ENCODE measurements around the gene HHAT. TPM values are rescaled to one million over a fixed set of nuclear protein-coding genes. Genes with fewer than 3 reads are reported as not detected.

Gene HHAT
- total and polyA plus RNA-seq, 2 experiments from 2014 or later: 1.6 to 1.9 TPM

GRCh38 chr1:210523830-210524229 lies 195.1 kb downstream of the HHAT start:
- Histone ChIP-seq H3K79me2 (ENCODE audit: insufficient read depth) (no peaks in the 10 kb centered on the region), H3K4me1 (ENCODE audit: insufficient read depth) (no peaks in the 10 kb centered on the region), H3K9me3 (ENCODE audit: low read depth) (no peaks in the 10 kb centered on the region), H3K36me3 (ENCODE audit: low read depth) (no peaks in the 10 kb centered on the region), H3F3A (ENCODE audit: insufficient read depth) (no peaks in the 10 kb centered on the region), H3K4me2 (ENCODE audit: unreplicated experiment) (no peak overlapping the region), H3K27me3 (replicated peaks; ENCODE audit: insufficient read depth) (no peaks in the 10 kb centered on the region), H3K9ac (no peak overlapping the region), H3K27ac (no peak overlapping the region), H4K20me1 (ENCODE audit: insufficient read depth) (no peaks in the 10 kb centered on the region), H3K9me2 (ENCODE audit: insufficient read depth) (no peaks in the 10 kb centered on the region), H3K4me3 (no peak overlapping the region), H2AFZ (no peak overlapping the region)
- no peak for TF ChIP-seq EZH2 (IDR thresholded peaks at IDR 0.05; ENCODE audit: insufficient read depth, poor library complexity, severe bottlenecking)
- TF ChIP-seq EZH2phosphoT487 (IDR thresholded peaks at IDR 0.05; ENCODE audit: insufficient read depth, low read depth): no peak
- 24 to 25% methylated on average over 4 of the region's 4 CpGs for WGBS, 2 experiments (ENCODE audit: low coverage in 1 of 2, low lambda C conversion rate in 2 of 2, missing lambda C conversion rate in 2 of 2)
- in situ Hi-C loops (cut with MboI): no loop called here
- no peak for DNase-seq

GRCh38 chr1:210525716-210526454 lies 197.2 kb downstream of the HHAT start:
- H3K4me2 ChIP-seq (ENCODE audit: unreplicated experiment): no peak overlapping the region
- no peaks in the 10 kb centered on the region for H4K20me1 ChIP-seq (ENCODE audit: insufficient read depth)
- H3K9ac ChIP-seq: no peak overlapping the region
- H3K4me3 ChIP-seq: no peak overlapping the region
- H3K4me1 ChIP-seq (ENCODE audit: insufficient read depth): no peaks in the 10 kb centered on the region
- in situ Hi-C loops (cut with MboI): no loop called here
- no peaks in the 10 kb centered on the region for H3F3A ChIP-seq (ENCODE audit: insufficient read depth)
- no peaks in the 10 kb centered on the region for H3K27me3 ChIP-seq (replicated peaks; ENCODE audit: insufficient read depth)
- no peaks in the 10 kb centered on the region for H3K9me2 ChIP-seq (ENCODE audit: insufficient read depth)
- no peaks in the 10 kb centered on the region for H3K9me3 ChIP-seq (ENCODE audit: low read depth)
- no peak overlapping the region for H2AFZ ChIP-seq
- H3K79me2 ChIP-seq (ENCODE audit: insufficient read depth): no peaks in the 10 kb centered on the region
- no peaks in the 10 kb centered on the region for H3K36me3 ChIP-seq (ENCODE audit: low read depth)
- 48 to 51% methylated on average over 13 of the region's 13 CpGs for WGBS, 2 experiments (ENCODE audit: low coverage in 1 of 2, low lambda C conversion rate in 2 of 2, missing lambda C conversion rate in 2 of 2)
- no peak for TF ChIP-seq EZH2 (IDR thresholded peaks at IDR 0.05; ENCODE audit: insufficient read depth, poor library complexity, severe bottlenecking)
- no peak for TF ChIP-seq EZH2phosphoT487 (IDR thresholded peaks at IDR 0.05; ENCODE audit: insufficient read depth, low read depth)
- no peak overlapping the region for H3K27ac ChIP-seq
- no peak for DNase-seq

GRCh38 chr1:210527091-210527490 lies 198.4 kb downstream of the HHAT start:
- Histone ChIP-seq H3K36me3 (ENCODE audit: low read depth) (no peaks in the 10 kb centered on the region), H3K9me2 (ENCODE audit: insufficient read depth) (no peaks in the 10 kb centered on the region), H3F3A (ENCODE audit: insufficient read depth) (no peaks in the 10 kb centered on the region), H3K4me2 (ENCODE audit: unreplicated experiment) (no peak overlapping the region), H3K9ac (no peak overlapping the region), H3K27ac (no peak overlapping the region), H3K9me3 (ENCODE audit: low read depth) (no peaks in the 10 kb centered on the region), H2AFZ (no peak overlapping the region), H3K4me3 (no peak overlapping the region), H3K79me2 (ENCODE audit: insufficient read depth) (no peaks in the 10 kb centered on the region), H3K27me3 (replicated peaks; ENCODE audit: insufficient read depth) (no peaks in the 10 kb centered on the region), H3K4me1 (ENCODE audit: insufficient read depth) (no peaks in the 10 kb centered on the region), H4K20me1 (ENCODE audit: insufficient read depth) (no peaks in the 10 kb centered on the region)
- in situ Hi-C loops (cut with MboI): no loop called here
- no peak for DNase-seq
- TF ChIP-seq EZH2phosphoT487 (IDR thresholded peaks at IDR 0.05; ENCODE audit: insufficient read depth, low read depth) (no peak), EZH2 (IDR thresholded peaks at IDR 0.05; ENCODE audit: insufficient read depth, poor library complexity, severe bottlenecking) (no peak)
- 21 to 22% methylated on average over 3 of the region's 3 CpGs for WGBS, 2 experiments (ENCODE audit: low coverage in 1 of 2, low lambda C conversion rate in 2 of 2, missing lambda C conversion rate in 2 of 2)

DNA sequence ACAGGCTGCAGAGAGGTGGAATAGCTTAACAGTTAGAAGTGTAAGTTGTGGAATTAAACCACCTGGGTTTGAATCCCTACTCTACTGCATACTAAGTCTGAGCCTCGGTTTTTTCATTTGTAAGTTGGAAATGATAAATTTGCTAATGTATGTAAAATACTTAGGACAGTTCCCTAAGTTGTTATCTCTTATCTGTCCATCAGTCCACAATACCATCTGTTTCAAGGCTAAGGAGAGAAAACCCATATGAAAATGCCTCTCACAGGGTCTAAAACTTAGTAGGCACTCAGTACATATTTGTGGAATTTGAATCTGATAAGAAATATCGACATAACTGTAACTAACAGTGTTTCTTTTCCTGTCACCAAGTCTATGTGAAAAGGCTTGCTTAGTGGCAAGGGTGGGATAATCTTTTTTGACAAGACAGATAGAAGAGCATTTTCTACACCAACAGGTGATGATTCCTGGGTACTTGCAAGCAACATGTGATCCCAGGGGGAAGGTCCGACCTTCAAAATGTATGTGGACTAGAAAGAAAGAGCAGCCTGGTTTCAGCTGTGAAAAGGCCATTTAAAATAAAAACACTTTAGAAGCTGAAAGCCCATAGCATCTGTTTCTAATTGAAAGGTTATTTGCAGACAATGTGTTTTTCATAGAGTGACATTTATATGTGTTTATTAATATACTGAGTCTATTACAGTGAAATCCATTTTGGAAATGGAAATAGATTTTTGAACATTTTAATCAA lies 202.9 kb downstream of the HHAT start:
- no peaks in the 10 kb centered on the region for H3K79me2 ChIP-seq (ENCODE audit: insufficient read depth)
- no peaks in the 10 kb centered on the region for H3K9me2 ChIP-seq (ENCODE audit: insufficient read depth)
- in situ Hi-C loops (cut with MboI): no loop called here
- no peak overlapping the region for H3K4me3 ChIP-seq
- DNase-seq: no peak
- H2AFZ ChIP-seq: no peak overlapping the region
- no peaks in the 10 kb centered on the region for H4K20me1 ChIP-seq (ENCODE audit: insufficient read depth)
- H3K4me1 ChIP-seq (ENCODE audit: insufficient read depth): no peaks in the 10 kb centered on the region
- TF ChIP-seq EZH2phosphoT487 (IDR thresholded peaks at IDR 0.05; ENCODE audit: insufficient read depth, low read depth): no peak
- TF ChIP-seq EZH2 (IDR thresholded peaks at IDR 0.05; ENCODE audit: insufficient read depth, poor library complexity, severe bottlenecking): no peak
- no peaks in the 10 kb centered on the region for H3K9me3 ChIP-seq (ENCODE audit: low read depth)
- H3K27me3 ChIP-seq (replicated peaks; ENCODE audit: insufficient read depth): no peaks in the 10 kb centered on the region
- no peak overlapping the region for H3K27ac ChIP-seq
- no peaks in the 10 kb centered on the region for H3K36me3 ChIP-seq (ENCODE audit: low read depth)
- H3K4me2 ChIP-seq (ENCODE audit: unreplicated experiment): no peak overlapping the region
- no peaks in the 10 kb centered on the region for H3F3A ChIP-seq (ENCODE audit: insufficient read depth)
- no peak overlapping the region for H3K9ac ChIP-seq
- 11 to 13% methylated on average over 3 of the region's 3 CpGs for WGBS, 2 experiments (ENCODE audit: low coverage in 1 of 2, low lambda C conversion rate in 2 of 2, missing lambda C conversion rate in 2 of 2)

All from GM23248 (cell line).